ENCODE measurements around the gene CCDC170. TPM values are rescaled to one million over a fixed set of nuclear protein-coding genes. Genes with fewer than 3 reads are reported as not detected.
"Not testable (repeated sequence)": the region's sequence is repeated elsewhere in the genome, so short reads cannot be mapped to it uniquely, and the experiment has no call there.

The CCDC170 gene
- total RNA-seq, 1 experiment from 2014 or later = not detected

- peak; percentile 25 for DNase-seq (ENCODE audit: low spot score)
- in situ Hi-C loops (cut with HindIII; ENCODE audit: low sequenced_read_pairs) = no loop called here
Measured at GRCh38 chr6:151493161-151493803, 535 bp upstream of the CCDC170 start.

- DNase-seq (ENCODE audit: low spot score) = peak; percentile 42
- in situ Hi-C loops (cut with HindIII; ENCODE audit: low sequenced_read_pairs) = no loop called here
Measured at GRCh38 chr6:151494235-151494935, 568 bp downstream of the CCDC170 start.

- DNase-seq (ENCODE audit: low spot score) = no peak
- in situ Hi-C loops (cut with HindIII; ENCODE audit: low sequenced_read_pairs) = no loop called here
Measured at GRCh38 chr6:151494936-151495320, 1.1 kb downstream of the CCDC170 start.

GRCh38 chr6:151495380-151495779 lies 1.6 kb downstream of the CCDC170 start:
- no peak for DNase-seq (ENCODE audit: low spot score)
- in situ Hi-C loops (cut with HindIII; ENCODE audit: low sequenced_read_pairs) = no loop called here

- in situ Hi-C loops (cut with HindIII; ENCODE audit: low sequenced_read_pairs) = no loop called here
- DNase-seq (ENCODE audit: low spot score) = no peak
Measured at GRCh38 chr6:151497905-151498304, 4.1 kb downstream of the CCDC170 start.

GRCh38 chr6:151498327-151498726 lies 4.5 kb downstream of the CCDC170 start:
- no peak for DNase-seq (ENCODE audit: low spot score)
- in situ Hi-C loops (cut with HindIII; ENCODE audit: low sequenced_read_pairs) = no loop called here

GRCh38 chr6:151499551-151499950 lies 5.7 kb downstream of the CCDC170 start:
- DNase-seq (ENCODE audit: low spot score) = no peak
- in situ Hi-C loops (cut with HindIII; ENCODE audit: low sequenced_read_pairs) = no loop called here

GRCh38 chr6:151501511-151502136 lies 7.8 kb downstream of the CCDC170 start:
- in situ Hi-C loops (cut with HindIII; ENCODE audit: low sequenced_read_pairs) = no loop called here
- no peak for DNase-seq (ENCODE audit: low spot score)

GRCh38 chr6:151502499-151502898 lies 8.7 kb downstream of the CCDC170 start:
- DNase-seq (ENCODE audit: low spot score) = no peak

GRCh38 chr6:151506761-151507160 lies 12.9 kb downstream of the CCDC170 start:
- in situ Hi-C loops (cut with HindIII; ENCODE audit: low sequenced_read_pairs) = no loop called here
- DNase-seq (ENCODE audit: low spot score) = no peak

More at GRCh38 chr6:151502499-151502898, 8.7 kb downstream of the CCDC170 start:
- in situ Hi-C loops (cut with HindIII; ENCODE audit: low sequenced_read_pairs) = no loop called here

- DNase-seq (ENCODE audit: low spot score) = no peak
- in situ Hi-C loops (cut with HindIII; ENCODE audit: low sequenced_read_pairs) = no loop called here
Measured at GRCh38 chr6:151509048-151509447, 15.2 kb downstream of the CCDC170 start.

- in situ Hi-C loops (cut with HindIII; ENCODE audit: low sequenced_read_pairs) = no loop called here
- DNase-seq (ENCODE audit: low spot score) = no peak
Measured at GRCh38 chr6:151512481-151512880, 18.7 kb downstream of the CCDC170 start.

GRCh38 chr6:151514000-151514730 lies 20.3 kb downstream of the CCDC170 start:
- in situ Hi-C loops (cut with HindIII; ENCODE audit: low sequenced_read_pairs) = no loop called here
- DNase-seq (ENCODE audit: low spot score) = no peak

GRCh38 chr6:151518992-151519391 lies 25.2 kb downstream of the CCDC170 start:
- DNase-seq (ENCODE audit: low spot score); in situ Hi-C loops (cut with HindIII; ENCODE audit: low sequenced_read_pairs): not testable (repeated sequence)

- no peak for DNase-seq (ENCODE audit: low spot score)
- in situ Hi-C loops (cut with HindIII; ENCODE audit: low sequenced_read_pairs) = no loop called here
Measured at GRCh38 chr6:151523034-151523433, 29.2 kb downstream of the CCDC170 start.

GRCh38 chr6:151524059-151524458 lies 30.2 kb downstream of the CCDC170 start:
- DNase-seq (ENCODE audit: low spot score) = no peak
- in situ Hi-C loops (cut with HindIII; ENCODE audit: low sequenced_read_pairs) = no loop called here

- no peak for DNase-seq (ENCODE audit: low spot score)
- in situ Hi-C loops (cut with HindIII; ENCODE audit: low sequenced_read_pairs) = no loop called here
Measured at GRCh38 chr6:151534576-151534975, 40.8 kb downstream of the CCDC170 start.

GRCh38 chr6:151535476-151536187 lies 41.8 kb downstream of the CCDC170 start:
- in situ Hi-C loops (cut with HindIII; ENCODE audit: low sequenced_read_pairs) = no loop called here
- DNase-seq (ENCODE audit: low spot score) = no peak

- in situ Hi-C loops (cut with HindIII; ENCODE audit: low sequenced_read_pairs) = no loop called here
- DNase-seq (ENCODE audit: low spot score) = no peak
Measured at GRCh38 chr6:151536188-151536479, 42.3 kb downstream of the CCDC170 start.
